AG09309 (cell line): ENCODE measurements around the gene TKFC.

Experiments
- DNase-seq: peaks from one replicate; pipeline ENCODE4 v3.0.0-alpha.2; 2010; ENCODE audit warnings: low read depth
- H3K4me3 ChIP-seq: 2 replicates; pipeline ENCODE4 v1.5.1; 2011; ENCODE audit warnings: mild to moderate bottlenecking, low read depth, low read length, moderate library complexity; ENCODE audit not compliant: control insufficient read depth
- TF ChIP-seq, protein P1 (sequence below): IDR thresholded peaks from 2 replicates; pipeline ENCODE4 v1.5.1; 2011; ENCODE audit warnings: mild to moderate bottlenecking, low read depth, low read length, inconsistent platforms; ENCODE audit not compliant: insufficient read depth, control insufficient read depth; ENCODE audit errors: missing control alignments

Gene TKFC

DNA sequence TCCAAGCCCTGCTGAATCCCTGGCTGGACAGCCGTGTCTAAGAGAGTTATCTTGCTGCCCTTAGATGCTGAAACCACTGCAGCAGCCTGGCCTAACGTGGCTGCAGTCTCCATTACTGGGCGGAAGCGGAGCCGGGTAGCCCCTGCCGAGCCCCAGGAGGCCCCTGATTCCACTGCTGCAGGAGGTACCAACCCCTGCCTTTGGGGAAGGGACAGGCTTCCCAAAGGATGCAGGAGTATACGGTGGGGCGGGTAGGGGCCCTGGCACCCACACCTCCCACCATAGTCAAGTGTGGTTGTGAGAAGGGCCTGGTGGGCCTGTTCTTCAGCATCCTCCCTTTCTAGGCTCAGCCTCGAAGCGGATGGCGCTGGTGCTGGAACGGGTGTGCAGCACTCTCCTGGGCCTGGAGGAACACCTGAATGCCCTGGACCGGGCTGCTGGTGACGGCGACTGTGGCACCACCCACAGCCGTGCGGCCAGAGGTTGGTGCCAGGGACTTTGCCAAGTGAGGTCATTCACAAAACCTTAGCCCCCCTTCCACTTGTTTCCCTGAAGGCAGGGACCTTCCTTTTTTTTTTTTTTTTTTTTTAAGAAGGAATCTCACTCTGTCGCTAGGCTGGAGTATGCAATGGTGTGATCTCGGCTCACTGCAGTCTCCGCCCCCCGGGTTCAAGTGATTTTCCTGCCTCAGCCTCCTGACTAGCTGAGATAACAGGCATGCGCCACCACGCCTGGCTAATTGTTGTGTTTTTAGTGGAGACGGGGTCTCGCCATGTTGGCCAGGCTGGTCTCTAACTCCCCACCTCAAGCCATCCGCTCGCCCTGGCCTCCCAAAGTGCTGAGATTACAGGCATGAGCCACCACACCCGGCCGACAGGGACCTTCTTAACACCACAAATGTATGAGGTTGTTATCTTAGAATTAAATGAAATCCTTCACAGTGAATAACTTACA lies 11.0 kb downstream of the TKFC start:
- DNase-seq, result no peak
- H3K4me3 ChIP-seq, result no peak overlapping the region
- TF ChIP-seq, protein P1, sequence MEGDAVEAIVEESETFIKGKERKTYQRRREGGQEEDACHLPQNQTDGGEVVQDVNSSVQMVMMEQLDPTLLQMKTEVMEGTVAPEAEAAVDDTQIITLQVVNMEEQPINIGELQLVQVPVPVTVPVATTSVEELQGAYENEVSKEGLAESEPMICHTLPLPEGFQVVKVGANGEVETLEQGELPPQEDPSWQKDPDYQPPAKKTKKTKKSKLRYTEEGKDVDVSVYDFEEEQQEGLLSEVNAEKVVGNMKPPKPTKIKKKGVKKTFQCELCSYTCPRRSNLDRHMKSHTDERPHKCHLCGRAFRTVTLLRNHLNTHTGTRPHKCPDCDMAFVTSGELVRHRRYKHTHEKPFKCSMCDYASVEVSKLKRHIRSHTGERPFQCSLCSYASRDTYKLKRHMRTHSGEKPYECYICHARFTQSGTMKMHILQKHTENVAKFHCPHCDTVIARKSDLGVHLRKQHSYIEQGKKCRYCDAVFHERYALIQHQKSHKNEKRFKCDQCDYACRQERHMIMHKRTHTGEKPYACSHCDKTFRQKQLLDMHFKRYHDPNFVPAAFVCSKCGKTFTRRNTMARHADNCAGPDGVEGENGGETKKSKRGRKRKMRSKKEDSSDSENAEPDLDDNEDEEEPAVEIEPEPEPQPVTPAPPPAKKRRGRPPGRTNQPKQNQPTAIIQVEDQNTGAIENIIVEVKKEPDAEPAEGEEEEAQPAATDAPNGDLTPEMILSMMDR, result no peak

DNA sequence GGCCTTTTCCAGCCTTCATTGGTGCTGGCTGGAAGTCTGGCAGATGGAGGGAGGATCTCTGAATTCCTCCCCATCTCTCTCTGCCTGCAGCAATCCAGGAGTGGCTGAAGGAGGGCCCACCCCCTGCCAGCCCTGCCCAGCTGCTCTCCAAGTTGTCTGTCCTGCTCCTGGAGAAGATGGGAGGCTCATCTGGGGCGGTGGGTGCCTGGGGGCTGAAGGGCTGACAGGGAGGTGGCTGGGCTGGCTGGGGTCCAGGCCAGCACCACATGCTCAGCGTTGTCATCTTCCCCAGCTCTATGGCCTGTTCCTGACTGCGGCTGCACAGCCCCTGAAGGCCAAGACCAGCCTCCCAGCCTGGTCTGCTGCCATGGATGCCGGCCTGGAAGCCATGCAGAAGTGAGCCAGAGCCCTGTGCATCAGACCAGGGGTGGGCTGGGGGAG lies 12.2 kb downstream of the TKFC start:
- TF ChIP-seq, protein P1, result no peak
- no peak for DNase-seq

DNA sequence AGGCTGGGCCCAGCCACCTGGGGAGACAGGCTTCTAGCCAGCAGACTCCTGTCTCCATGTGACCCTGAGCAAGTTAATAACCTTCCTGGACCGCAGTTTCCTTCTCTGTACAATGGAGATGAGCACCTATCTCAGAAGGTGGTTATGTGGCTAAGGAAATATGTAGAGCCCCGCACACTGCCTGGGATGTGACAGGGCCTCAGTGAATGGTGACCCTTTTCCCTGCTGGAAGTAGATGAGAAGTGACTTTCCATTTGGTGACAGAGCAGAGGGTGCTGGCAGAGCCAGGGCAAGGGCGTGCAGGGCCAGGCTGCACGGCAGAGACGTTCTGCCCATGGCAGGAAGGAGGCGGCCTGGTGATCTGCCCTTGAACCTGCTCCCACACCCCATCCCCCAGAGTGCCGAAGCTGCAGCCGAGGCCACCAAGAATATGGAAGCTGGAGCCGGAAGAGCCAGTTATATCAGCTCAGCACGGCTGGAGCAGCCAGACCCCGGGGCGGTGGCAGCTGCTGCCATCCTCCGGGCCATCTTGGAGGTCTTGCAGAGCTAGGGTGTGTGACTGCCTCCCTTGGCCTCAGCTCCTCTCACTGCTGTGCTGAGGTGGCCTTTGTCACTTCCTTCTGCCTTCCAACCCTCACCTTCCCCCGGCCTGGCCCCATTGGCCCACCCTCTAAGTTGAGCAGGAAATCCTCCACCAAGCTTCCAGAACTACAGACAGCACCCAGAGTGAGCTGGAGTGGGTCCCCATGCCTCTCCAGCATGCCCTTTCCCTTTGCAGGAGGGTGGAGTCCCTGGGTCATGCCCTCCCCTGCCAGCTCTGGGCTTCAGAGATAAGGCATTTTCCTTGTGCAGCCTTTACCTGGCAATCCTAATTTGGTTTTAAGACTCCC lies 13.2 kb downstream of the TKFC start:
- DNase-seq, result no peak

More for the DNA sequence above, 12.2 kb downstream of the TKFC start:
- H3K4me3 ChIP-seq, result no peak overlapping the region

DNA sequence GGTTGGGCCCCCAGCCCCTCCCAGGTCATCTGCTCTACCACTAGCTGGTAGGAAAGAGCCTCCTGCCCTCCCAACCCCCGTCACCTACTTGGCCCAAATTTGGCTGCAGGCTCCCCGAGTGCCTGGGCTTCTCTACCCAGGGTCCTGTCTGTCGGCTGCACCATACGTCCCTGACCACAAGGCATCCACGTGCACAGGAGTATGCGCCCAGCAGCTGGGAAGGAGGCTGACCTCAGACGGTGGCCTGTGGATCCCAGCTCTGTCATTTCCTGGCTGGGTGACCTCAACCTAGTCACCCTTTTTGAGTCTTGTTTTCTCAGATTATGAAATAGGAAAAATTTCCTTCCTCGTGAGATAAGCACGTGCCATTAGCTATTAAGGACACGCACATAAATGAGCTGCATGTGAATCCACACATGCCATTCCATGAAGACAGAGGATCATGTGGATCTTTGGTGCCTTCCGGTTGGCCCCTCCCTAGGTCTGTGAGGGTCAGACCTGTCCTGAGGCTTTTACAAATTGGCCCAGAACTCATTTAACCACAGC lies 15.0 kb downstream of the TKFC start:
- H3K4me3 ChIP-seq, result no peak overlapping the region
- DNase-seq, result no peak
- TF ChIP-seq, protein P1, result no peak

More for the DNA sequence above, 13.2 kb downstream of the TKFC start:
- TF ChIP-seq, protein P1, result no peak
- H3K4me3 ChIP-seq, result no peak overlapping the region

DNA sequence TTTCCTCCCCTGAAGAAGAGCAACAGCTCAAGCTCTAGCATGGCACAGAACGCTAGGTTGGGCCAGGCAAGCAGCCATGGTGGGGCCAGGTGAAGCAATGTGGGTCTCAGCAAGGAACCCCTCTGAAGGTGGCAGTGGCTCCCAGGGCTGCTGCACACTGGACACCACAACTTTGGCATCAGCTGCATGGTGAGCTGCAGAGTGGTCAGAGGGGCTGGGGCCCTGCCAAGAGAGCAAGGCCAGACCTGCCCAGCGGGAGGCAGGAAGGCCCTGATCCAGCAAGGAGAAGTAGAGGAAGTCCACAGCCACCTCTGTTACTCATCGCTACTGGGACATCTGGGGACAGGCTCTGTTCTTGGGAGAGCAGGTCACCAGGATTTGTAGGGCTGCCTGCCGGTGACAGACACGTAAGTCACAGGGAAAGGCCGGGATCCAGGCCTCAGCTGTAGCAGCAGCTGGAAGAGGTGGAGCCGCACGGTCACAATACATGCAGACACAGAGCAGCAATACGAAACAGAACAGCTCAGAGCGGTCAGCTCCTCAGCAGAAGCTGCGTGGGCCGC lies 16.2 kb downstream of the TKFC start:
- no peak for DNase-seq
- TF ChIP-seq, protein P1, result no peak
- H3K4me3 ChIP-seq, result no peak overlapping the region

DNA sequence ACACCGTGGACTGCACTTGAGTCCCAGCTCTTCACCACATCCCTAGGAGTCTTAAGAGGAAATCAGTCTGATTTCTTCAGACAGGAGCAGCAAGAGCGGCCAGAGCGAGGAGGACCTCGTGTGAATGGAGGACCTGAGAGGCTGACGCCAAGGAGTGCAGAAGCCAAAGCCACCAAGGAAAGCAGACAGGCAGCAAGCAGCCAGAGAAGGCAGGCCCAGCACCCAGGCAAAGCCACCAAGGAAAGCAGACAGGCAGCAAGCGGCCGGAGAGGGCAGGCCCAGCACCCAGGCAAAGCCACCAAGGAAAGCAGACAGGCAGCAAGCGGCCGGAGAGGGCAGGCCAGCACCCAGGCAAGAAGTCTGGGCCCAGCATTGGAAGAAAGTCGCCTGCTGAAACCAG lies 16.9 kb downstream of the TKFC start:
- TF ChIP-seq, protein P1, result no peak
- no peak overlapping the region for H3K4me3 ChIP-seq
- no peak for DNase-seq
